Measurements from ENCODE around the gene PIPOX. TPM values are rescaled to one million over a fixed set of nuclear protein-coding genes. Genes with fewer than 3 reads are reported as not detected.

The PIPOX gene
- total and polyA plus RNA-seq, 2 of the 8 experiments (the other 6 are each of a cell fraction or from before 2014, with no cell fraction given) = 57.2 to 99.6 TPM

DNA sequence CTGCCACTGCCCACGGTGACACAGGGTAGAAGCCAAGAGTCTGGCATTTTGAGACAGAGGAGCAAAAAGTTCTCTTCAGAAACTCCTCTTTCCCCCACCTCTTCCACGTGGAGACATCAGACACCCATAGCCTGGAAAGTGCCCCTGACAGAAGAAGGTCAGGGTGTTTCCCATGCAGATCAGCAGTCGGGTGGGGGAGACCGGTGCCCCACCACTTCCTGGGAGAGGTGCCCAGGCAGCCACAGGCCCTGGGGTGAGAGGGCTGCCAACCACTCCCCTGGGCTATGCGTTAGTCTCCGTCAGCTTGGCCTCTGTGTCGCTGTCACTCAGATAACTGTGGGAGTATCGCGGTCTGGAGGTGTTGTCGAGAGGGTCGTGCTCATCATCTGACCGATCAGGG lies 31.5 kb downstream of the PIPOX start (continued):
- no peak for TF ChIP-seq CHD7 (IDR thresholded peaks at IDR 0.05; ENCODE audit: insufficient replicate concordance, low read length)
